ENCODE data around the gene TEKTIP1.

TEKTIP1 gene

GRCh38 chr19:3538258-3538929, 580 bp upstream of the TEKTIP1 start:
- no peak for DNase-seq (ENCODE audit: low read depth)

GRCh38 chr19:3539756-3540118, 763 bp downstream of the TEKTIP1 start:
- DNase-seq (ENCODE audit: low read depth) = no peak

GRCh38 chr19:3543150-3544057, 4.4 kb downstream of the TEKTIP1 start:
- no peak for DNase-seq (ENCODE audit: low read depth)

- DNase-seq (ENCODE audit: low read depth) = no peak
These were observed 5.0 kb downstream of the TEKTIP1 start for GRCh38 chr19:3544058-3544376.

GRCh38 chr19:3544742-3545668, 6.0 kb downstream of the TEKTIP1 start:
- no peak for DNase-seq (ENCODE audit: low read depth)

- DNase-seq (ENCODE audit: low read depth) = no peak
These were observed 6.7 kb downstream of the TEKTIP1 start for GRCh38 chr19:3545669-3546034.

- DNase-seq (ENCODE audit: low read depth) = no peak
These were observed 7.1 kb downstream of the TEKTIP1 start for GRCh38 chr19:3546119-3546518.

- DNase-seq (ENCODE audit: low read depth) = no peak
These were observed 8.3 kb downstream of the TEKTIP1 start for GRCh38 chr19:3547301-3547731.

- DNase-seq (ENCODE audit: low read depth) = no peak
These were observed 8.9 kb downstream of the TEKTIP1 start for GRCh38 chr19:3547767-3548282.

- DNase-seq (ENCODE audit: low read depth) = no peak
These were observed 9.6 kb downstream of the TEKTIP1 start for GRCh38 chr19:3548606-3549005.

GRCh38 chr19:3549816-3550215, 10.8 kb downstream of the TEKTIP1 start:
- DNase-seq (ENCODE audit: low read depth) = no peak

- DNase-seq (ENCODE audit: low read depth) = no peak
These were observed 12.2 kb downstream of the TEKTIP1 start for GRCh38 chr19:3550947-3551791.

GRCh38 chr19:3551792-3552095, 12.8 kb downstream of the TEKTIP1 start:
- DNase-seq (ENCODE audit: low read depth) = no peak

- DNase-seq (ENCODE audit: low read depth) = no peak
These were observed 15.5 kb downstream of the TEKTIP1 start for GRCh38 chr19:3554254-3555083.

- no peak for DNase-seq (ENCODE audit: low read depth)
These were observed 16.9 kb downstream of the TEKTIP1 start for GRCh38 chr19:3555653-3556422.

GRCh38 chr19:3556423-3556977, 17.5 kb downstream of the TEKTIP1 start:
- DNase-seq (ENCODE audit: low read depth) = no peak

GRCh38 chr19:3556978-3557460, 18.0 kb downstream of the TEKTIP1 start:
- no peak for DNase-seq (ENCODE audit: low read depth)

GRCh38 chr19:3557461-3558248, 18.7 kb downstream of the TEKTIP1 start, which contains the start of gene MFSD12:
TSS of gene MFSD12 (minus strand) at chr19:3557586. CDS start at chr19:3557403, 183 bp downstream.
- peak; percentile 80 for DNase-seq (ENCODE audit: low read depth)
